ENCODE results near the gene OR10S1.
"Not testable (repeated sequence)": the region's sequence is repeated elsewhere in the genome, so short reads cannot be mapped to it uniquely, and the experiment has no call there.

OR10S1 gene

GRCh38 chr11:123977731-123978347 is at the start of gene OR10S1:
Gene OR10S1, minus strand, starts transcription at chr11:123977781. Its CDS starts 117 bp downstream, at chr11:123977664.
- no peak for DNase-seq

DNA sequence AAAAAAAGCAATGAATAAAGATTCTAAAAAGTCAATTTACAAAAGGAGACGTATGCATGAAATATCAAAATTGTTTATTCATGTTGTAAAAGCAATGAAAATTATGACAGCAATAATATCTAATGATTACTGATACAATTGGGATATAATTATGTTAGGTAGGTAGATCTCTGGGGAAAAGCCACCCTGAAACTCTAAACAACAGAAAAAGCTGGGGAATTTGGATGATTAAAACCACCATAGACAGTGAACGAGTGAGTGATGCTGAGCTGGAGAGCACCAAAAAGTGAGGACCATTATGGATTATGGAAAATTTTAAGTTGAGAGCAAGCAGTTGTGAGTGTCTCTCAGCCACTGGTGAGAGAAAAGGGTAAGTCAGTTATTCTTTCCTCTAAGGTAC is 48.9 kb upstream of the OR10S1 start, which contains the start of gene OR10G8:
OR10G8 (plus strand) TSS at position 301 of the 400 bp plus-strand sequence. CDS start 2,825 bp downstream, outside the sequence.
- no peak for DNase-seq

DNA sequence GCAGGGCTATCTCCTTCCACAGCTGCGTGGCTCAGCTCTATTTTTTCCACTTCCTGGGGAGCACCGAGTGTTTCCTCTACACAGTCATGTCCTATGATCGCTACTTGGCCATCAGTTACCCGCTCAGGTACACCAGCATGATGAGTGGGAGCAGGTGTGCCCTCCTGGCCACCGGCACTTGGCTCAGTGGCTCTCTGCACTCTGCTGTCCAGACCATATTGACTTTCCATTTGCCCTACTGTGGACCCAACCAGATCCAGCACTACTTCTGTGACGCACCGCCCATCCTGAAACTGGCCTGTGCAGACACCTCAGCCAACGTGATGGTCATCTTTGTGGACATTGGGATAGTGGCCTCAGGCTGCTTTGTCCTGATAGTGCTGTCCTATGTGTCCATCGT is 38.3 kb upstream of the OR10S1 start:
- DNase-seq: not testable (repeated sequence)

DNA sequence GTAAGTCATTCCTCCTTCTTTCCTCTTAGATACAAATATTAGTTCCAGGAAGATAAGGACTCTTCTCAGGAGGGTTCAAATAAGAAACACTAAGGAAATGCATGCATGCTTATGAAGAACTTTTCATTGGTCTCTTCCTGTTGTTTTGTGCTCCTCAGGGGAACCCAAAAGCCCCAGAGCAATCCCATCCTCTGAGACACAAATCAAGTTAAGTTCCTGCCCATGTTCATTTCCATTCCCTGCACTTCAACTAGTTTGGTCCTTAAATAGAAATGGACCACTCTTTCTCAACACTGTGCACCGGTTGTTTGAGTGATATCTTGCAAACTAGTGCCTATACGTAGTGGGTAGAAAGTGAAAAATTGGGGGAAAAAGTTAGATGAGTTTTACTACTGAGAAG is 35.1 kb upstream of the OR10S1 start, which contains the start of gene OR10G4:
OR10G4 (plus strand) TSS at position 301 of the 400 bp plus-strand sequence. CDS start 2,578 bp downstream, outside the sequence.
- no peak for DNase-seq

DNA sequence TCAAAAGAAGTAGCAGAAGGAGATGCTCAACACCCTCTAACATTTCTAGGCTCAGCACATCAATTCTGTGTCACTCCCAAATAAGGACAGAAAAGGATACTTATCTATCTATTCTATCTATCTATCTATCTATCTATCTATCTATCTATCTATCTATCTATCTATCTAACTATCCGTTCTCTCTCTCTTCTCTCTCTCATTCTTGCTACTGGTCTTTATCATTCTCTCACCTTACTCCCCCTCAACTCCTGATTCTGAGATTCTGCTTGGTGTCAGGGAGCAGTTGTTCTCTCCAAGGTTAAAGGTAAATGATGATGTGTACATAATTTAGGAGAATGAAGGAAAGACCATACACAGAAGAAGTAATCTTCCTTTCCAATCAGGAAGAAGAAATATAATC is 17.5 kb upstream of the OR10S1 start, which contains the start of gene OR10G6:
OR10G6 (minus strand) TSS at position 43 of the 400 bp plus-strand sequence; CDS start at position 43, 0 bp downstream.
- DNase-seq: no peak

DNA sequence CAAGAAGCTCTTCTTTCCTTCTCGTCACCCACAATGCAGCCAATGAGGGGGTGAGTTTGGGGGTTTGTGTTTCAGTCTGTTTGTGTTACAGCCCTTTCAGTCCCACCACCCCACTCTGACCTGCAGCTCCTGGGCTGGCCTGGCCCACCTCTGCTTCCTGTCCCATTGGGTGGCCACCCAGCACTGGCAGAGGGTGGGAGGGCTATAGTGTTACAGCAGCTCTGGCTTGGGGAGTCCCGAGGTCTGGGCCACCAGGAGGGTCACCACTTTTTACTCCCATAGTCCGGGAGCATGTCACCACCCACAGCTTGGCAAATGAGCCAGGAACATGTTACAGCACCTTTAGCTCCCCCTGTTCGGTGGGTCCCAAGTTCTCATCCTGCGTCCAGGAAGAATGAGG is 1.7 kb upstream of the OR10S1 start:
- DNase-seq: no peak

DNA sequence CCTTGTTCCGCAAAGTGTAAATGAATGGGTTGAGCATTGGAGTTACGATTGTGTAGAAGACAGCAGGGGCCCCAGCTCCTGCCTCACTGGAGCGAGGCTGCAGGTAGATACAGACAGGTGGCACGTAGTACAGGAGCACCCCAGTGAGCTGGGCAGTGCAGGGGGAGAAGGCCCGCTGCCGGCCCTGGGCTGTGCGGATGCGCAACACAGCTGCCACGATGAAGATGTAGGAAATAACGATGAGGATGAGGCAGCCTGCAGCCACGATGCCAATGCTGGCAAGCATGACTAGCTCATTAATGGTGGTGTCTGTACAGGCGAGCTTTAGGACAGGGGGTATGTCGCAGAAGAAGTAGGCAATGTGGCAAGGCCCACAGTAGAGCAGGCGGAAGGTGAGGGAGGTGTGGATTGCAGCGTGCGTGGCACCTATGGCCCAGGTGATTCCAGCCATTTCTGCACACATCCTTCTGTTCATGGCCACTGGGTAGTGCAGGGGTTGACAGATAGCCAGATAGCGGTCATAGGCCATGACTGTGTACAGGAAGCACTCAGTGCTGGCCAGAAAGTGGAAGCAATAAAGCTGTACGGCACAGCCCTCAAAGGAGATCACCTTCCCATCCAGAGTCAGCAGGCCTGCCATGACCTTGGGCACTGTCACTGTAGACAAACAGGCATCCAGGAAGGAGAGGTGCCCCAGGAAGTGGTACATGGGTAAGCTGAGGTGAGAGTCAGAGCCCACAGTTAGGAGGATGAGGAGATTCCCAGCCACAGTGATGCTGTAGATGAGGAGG is 616 bp downstream of the OR10S1 start:
- DNase-seq: no peak

DNA sequence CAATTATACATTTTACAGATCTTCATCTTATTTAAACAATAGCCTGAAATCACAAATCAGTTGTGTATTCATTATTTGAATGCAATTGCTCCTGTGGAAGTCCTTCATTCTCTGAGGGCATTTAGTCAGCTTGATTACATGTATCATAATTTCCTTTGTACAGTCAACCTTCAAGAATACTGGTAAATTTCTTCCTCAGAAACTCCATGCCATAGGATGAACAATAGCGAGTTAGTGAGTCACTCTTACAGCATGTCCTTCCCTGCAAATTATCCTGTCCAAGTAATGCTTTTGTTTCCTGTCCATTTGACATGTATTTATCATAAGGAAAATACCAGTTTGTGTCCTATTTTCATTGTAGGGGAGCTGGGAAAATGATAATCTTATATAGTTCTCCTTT is 3.8 kb downstream of the OR10S1 start:
- no peak for DNase-seq

- no peak for DNase-seq
Measured at GRCh38 chr11:123956752-123957151, 20.8 kb downstream of the OR10S1 start.

- no peak for DNase-seq
Measured at GRCh38 chr11:123945132-123945531, 32.4 kb downstream of the OR10S1 start.

- DNase-seq: no peak
Measured at GRCh38 chr11:123943738-123944137, 33.8 kb downstream of the OR10S1 start, which contains the start of gene OR6T1. Gene OR6T1, minus strand, starts transcription at chr11:123943838. Its CDS starts 0 bp downstream, at chr11:123943838.

GRCh38 chr11:123942413-123942812 is 35.2 kb downstream of the OR10S1 start:
- DNase-seq: no peak

DNA sequence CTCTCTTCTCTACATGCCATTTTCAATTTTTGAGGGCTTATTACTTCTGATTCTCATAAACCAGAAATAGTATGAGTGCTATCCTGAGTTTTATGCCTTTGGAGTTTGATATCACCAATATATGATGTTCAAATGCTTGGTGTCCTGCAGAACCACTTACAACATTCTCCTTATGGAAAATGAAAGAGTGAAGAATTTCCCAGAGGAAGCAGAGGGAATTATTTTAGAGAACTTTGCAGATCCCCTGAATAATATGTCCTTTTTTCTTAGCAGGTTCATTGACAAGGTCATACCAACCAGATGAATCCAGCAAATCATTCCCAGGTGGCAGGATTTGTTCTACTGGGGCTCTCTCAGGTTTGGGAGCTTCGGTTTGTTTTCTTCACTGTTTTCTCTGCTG is 38.3 kb downstream of the OR10S1 start, which contains the start of gene OR4D5:
OR4D5 (plus strand) TSS at position 301 of the 400 bp plus-strand sequence; CDS start at position 301, 0 bp downstream.
- DNase-seq: no peak
